ENCODE measurements around the gene EHMT1.

The EHMT1 gene

GRCh38 chr9:137648396-137648795, 29.6 kb downstream of the EHMT1 start:
- no peak for DNase-seq

DNA sequence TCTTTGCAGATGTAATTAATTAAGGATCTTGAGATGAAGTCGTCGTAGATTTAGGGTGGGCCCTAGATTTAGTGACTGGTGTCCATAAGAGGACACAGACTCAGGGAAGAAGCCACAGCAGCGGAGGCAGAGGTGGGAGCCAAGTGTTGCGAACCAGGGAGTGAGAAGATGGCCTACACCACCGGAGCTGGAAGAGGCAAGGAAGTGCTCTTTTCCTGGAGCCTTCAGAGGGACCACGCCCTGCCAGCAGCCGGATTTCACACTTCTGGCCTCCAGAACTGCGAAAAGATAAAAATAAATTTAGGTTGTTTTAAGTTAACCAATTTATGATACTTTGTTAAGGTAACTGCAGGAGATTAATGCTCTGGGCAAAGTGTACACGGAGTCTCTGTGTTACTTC, 30.7 kb downstream of the EHMT1 start:
- no peak for DNase-seq

- DNase-seq, result no peak
These were observed 31.5 kb downstream of the EHMT1 start for GRCh38 chr9:137650259-137650658.

DNA sequence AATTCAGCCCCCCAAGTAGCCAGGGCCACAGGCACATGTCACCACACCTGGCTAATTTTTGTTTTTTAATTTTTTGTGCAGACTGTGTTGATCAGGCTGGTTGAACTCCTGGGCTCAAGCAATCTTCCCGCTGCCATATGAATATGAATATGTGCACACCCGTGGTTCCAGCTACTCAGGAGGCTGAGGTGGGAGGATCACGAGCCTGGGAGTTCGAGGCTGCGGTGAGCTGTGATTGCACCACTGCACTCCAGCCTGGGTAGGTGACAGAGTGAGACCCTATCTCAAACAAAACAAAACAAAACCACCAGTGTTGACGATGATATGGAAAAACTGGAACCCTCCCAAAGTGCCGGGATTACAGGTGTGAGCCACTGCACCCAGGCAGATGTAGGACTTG, 32.0 kb downstream of the EHMT1 start:
- no peak for DNase-seq

DNA sequence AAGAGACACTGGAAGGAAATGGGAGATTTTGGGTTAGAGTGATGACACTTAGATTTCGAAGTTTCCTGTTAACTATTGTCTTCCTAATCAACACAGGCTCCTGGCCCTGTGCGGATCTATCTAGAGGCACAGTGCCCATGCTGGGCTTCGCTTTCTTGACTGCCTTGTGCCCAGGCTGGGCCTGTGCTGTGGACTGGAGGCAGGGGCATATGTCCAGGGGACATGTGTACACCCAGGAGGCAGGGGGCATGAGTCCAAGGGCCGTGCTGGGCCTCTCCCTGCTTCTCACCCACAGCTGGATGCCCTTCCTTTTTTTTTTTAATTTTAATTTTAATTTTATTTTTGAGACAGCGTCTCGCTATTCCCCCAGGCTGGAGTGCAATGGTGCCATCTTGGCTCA, 37.6 kb downstream of the EHMT1 start:
- no peak for DNase-seq

- DNase-seq, result no peak
These were observed 38.8 kb downstream of the EHMT1 start for GRCh38 chr9:137657606-137658005.

- DNase-seq, result no peak
These were observed 40.0 kb downstream of the EHMT1 start for GRCh38 chr9:137658781-137659180.

DNA sequence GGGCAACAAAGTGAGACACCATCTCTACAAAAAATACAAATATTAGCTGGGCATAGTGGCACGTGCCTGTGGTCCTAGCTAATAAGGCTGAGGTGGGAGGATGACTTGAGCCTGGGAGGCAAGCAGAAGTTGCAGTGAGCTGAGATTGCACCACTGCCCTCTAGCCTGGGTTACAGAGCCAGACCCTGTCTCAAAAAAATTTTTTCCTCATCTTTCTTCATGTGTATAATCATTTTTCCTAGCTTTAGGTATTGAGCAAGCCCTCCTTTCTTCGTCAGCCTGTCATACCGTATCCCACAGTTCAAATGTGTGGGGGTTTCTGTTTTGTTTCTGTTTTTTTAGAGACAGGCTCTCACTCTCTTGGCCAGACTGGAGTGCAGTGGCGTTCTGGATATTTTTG, 41.3 kb downstream of the EHMT1 start:
- no peak for DNase-seq

DNA sequence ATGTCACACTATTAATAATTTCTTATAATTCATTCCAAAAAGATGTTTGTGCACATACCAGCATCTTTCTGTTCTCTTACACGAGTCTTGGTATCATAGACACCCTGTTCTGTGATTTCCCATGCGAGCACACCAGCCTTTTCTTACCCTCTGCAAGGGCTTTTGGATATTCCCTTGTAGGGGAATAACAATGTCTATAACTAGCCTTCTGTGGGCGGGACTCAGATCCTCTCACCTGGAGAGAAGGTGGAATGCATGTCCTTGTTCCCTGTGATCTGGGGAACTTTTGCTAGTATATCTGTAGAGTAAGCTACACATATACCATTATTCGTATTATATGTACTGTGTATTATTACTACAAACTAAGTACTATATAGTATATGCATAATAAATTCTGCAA, 44.8 kb downstream of the EHMT1 start:
- DNase-seq, result no peak

GRCh38 chr9:137664676-137665075, 45.9 kb downstream of the EHMT1 start:
- no peak for DNase-seq

- DNase-seq, result no peak
These were observed 46.4 kb downstream of the EHMT1 start for GRCh38 chr9:137665226-137665625.

- no peak for DNase-seq
These were observed 47.1 kb downstream of the EHMT1 start for GRCh38 chr9:137665697-137666512.

DNA sequence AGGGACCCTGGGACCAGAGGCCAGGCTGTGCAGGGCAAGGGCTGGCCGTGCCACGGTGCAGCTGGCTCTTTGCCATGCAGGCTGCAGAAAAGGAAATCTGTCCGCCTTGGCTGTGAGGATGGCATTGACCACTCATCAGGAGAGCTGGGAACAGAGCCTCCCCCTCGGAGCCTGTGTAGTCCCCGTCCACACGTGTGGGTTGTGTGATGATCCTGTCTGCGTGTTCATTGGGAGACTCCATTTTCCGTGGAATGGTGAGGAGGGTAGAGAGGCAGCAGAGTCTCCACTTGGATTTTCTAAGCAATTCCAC, 47.7 kb downstream of the EHMT1 start:
- DNase-seq, result no peak

GRCh38 chr9:137666955-137667670, 48.3 kb downstream of the EHMT1 start:
- peak; percentile 29 for DNase-seq

DNA sequence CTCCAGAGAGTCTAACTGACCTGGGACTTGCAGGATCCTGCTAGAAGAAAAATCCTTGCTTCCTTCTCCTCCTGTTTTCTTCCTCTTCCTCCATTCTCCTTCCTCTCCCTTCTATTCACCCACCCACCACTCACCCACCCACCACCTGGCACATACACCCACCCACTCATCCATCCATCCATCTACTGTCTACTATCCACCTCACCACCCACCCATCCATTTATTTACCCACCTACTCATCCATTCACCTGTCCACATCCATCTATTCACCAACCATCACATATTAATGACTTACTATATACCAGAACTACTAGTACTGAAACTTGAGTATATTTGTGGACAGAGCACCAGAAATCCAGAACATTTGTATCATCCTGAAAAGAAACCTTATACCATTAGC, 49.4 kb downstream of the EHMT1 start:
- DNase-seq, result no peak

- DNase-seq, result peak; percentile 24
These were observed 50.5 kb downstream of the EHMT1 start for GRCh38 chr9:137669261-137669672.

DNA sequence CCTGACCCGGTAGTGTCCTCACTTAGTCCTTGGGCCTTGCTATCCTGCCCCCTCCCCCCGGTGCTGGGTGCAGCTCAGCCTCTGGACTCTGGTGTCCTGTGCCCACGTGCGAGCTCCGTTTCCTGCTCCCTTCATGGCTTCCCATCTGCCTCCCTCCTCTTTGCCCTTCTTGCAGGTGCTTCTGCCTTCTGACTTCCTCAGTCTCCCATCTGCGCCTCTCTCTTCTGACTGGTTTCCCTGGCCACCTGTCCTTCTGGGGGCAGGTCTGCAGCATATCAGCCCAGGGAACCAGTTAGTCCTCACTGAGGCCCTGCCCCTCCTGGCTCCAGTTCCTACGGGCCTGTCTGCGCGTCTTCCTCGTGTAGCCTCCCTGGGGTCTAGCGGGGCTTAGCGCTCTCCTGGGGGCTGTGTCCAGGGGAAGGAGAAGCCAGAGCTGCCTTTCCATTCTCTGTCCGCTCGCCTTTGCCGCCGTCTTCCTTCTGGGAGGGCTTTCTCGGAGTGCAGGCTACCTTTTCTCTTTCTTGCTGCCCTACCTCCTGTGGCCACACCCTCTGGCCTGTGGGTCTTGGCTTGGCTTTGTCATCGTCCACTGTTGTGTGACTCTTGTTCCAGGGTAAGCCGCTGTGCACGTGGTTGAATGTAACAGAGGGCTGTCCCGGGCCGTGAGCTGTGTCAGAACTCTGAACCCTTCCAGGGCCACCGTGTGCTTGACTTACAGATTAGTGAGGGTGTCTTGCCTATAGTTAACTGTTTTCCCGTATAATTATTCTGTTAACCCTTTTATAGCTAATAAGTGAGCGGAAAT, 51.8 kb downstream of the EHMT1 start:
- DNase-seq, result no peak

- DNase-seq, result no peak
These were observed 52.4 kb downstream of the EHMT1 start for GRCh38 chr9:137671196-137671538.

GRCh38 chr9:137671721-137672120, 52.9 kb downstream of the EHMT1 start:
- DNase-seq, result no peak

DNA sequence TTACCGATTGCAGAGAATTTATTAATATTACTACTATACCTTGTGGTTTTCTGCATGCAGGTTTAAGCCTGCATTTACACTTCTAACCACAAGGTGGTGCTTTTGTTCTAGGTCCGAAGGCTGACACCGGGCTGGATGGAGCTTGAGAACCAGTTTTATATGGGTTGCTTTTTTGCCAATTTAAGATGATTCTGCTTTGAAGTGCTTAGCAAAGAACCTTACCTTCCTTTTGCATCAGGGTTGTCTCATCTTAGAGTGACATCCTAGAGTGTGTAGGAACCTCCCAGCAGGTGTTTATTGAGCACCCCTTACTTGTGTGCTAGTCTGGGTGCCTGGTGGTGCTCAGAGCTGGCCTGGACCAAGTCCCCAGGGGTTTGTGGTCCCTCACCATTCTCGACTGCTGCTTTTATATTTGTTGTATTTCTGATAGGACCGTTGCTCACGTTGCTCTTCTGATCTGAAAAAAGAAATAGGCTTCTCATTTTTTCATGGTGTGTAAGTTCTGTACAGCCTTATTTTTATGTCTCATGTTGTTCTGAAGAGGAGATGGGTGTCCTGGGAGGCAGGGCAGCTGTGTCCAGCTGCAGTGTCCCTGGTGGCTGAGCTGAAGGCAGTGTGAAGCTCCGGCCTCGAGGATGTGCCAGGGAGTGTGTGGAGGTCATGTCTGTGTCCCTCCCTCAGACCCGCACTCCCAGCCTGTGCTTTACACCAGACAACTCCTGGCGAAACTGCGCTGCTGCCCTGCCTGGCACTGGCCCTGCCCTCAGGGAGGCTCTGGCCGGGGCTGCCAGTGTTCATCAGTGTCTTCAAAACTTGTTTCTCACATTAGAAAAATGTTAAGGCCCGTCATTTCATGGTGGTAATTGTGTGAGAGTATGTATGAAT, 54.3 kb downstream of the EHMT1 start:
- peak; percentile 74 for DNase-seq

GRCh38 chr9:137673886-137674285, 55.1 kb downstream of the EHMT1 start:
- DNase-seq, result no peak

DNA sequence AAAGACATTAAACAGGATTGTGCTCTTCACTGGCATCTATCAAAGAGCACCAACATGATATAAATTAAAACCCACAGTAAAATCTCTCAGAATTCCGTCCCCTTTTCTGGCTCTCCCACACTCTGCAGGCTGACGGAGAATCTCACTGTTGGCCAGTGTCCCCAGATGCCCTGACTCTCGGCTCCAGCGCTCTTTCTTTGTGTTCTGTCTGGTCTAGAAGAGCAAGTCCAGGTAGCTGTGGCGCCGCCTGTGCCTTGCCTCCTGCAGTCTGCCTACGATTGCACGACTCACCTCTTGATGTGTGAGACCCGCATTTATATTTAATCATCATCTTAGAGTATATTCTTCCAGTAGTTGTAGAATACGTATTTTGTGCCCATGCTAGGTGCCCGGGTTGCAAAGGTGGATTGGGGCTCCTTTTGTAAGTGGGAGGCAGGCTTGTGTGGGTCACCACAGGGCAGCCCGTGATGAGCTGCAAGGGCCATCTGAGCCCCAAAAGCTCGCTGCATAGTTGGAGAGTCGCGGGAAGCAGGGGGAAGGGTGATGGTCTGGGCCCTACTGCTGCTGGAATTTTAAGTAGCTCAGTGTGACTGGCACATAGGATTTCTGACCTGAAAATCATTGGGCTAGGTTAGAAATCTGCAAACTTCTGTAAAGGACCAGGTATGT, 55.6 kb downstream of the EHMT1 start:
- no peak for DNase-seq
